GM18519 (cell line): ENCODE measurements around the gene TOMM22.

Experiments used
- ATAC-seq: cut with Tn5 transposase; IDR thresholded peaks from one replicate; pipeline ENCODE4 v1.9.1; 2021; ENCODE audit warnings: mild to moderate bottlenecking, moderate library complexity; ENCODE audit not compliant: unreplicated experiment, low FRiP score

The TOMM22 gene

GRCh38 chr22:38712486-38713207, 30.9 kb downstream of the TOMM22 start:
- ATAC-seq: no peak

- no peak for ATAC-seq
Observed at GRCh38 chr22:38713921-38714320, 32.2 kb downstream of the TOMM22 start.

- ATAC-seq: no peak
Observed at GRCh38 chr22:38715176-38715764, 33.5 kb downstream of the TOMM22 start.

GRCh38 chr22:38715852-38716251, 34.1 kb downstream of the TOMM22 start:
- ATAC-seq: no peak

GRCh38 chr22:38716271-38716670, 34.5 kb downstream of the TOMM22 start:
- no peak for ATAC-seq

GRCh38 chr22:38716826-38717225, 35.1 kb downstream of the TOMM22 start:
- ATAC-seq: no peak

GRCh38 chr22:38717244-38717643, 35.5 kb downstream of the TOMM22 start:
- ATAC-seq: no peak

- ATAC-seq: no peak
Observed at GRCh38 chr22:38718414-38718813, 36.7 kb downstream of the TOMM22 start.

GRCh38 chr22:38719196-38719595, 37.4 kb downstream of the TOMM22 start:
- ATAC-seq: no peak

GRCh38 chr22:38720350-38720749, 38.6 kb downstream of the TOMM22 start:
- ATAC-seq: no peak

- ATAC-seq: no peak
Observed at GRCh38 chr22:38721551-38721950, 39.8 kb downstream of the TOMM22 start.

GRCh38 chr22:38724176-38724575, 42.4 kb downstream of the TOMM22 start:
- no peak for ATAC-seq

GRCh38 chr22:38724926-38725571, 43.3 kb downstream of the TOMM22 start:
- no peak for ATAC-seq

GRCh38 chr22:38725900-38726655, 44.3 kb downstream of the TOMM22 start:
- no peak for ATAC-seq

- ATAC-seq: no peak
Observed at GRCh38 chr22:38727123-38727522, 45.4 kb downstream of the TOMM22 start.

- ATAC-seq: no peak
Observed at GRCh38 chr22:38727530-38728451, 46.0 kb downstream of the TOMM22 start.

GRCh38 chr22:38728871-38729796, 47.4 kb downstream of the TOMM22 start:
- no peak for ATAC-seq

- ATAC-seq: no peak
Observed at GRCh38 chr22:38729946-38730345, 48.2 kb downstream of the TOMM22 start.

- ATAC-seq: no peak
Observed at GRCh38 chr22:38730411-38730871, 48.7 kb downstream of the TOMM22 start.
